LHCN-M2 (cell line): Measurements from ENCODE around the gene SEMA3A. TPM values are rescaled to one million over a fixed set of nuclear protein-coding genes. Genes with fewer than 3 reads are reported as not detected.
A peak's percentile ranks its signal among the peaks of the same experiment; 100 is the strongest.

ENCODE experiments used
- DNase-seq: peaks from one replicate; pipeline ENCODE4 v3.0.0-alpha.2; 2012; ENCODE audit warnings: low read depth
- total RNA-seq: library from RNA; depleted of rRNA; stranded (reverse); fragments of >200 nt; gene quantifications from 2 replicates; pipeline ENCODE4 v1.2.3, GENCODE V29; 2014

SEMA3A gene
- total RNA-seq, 1 experiment from 2014 or later: 11.8 TPM

DNA sequence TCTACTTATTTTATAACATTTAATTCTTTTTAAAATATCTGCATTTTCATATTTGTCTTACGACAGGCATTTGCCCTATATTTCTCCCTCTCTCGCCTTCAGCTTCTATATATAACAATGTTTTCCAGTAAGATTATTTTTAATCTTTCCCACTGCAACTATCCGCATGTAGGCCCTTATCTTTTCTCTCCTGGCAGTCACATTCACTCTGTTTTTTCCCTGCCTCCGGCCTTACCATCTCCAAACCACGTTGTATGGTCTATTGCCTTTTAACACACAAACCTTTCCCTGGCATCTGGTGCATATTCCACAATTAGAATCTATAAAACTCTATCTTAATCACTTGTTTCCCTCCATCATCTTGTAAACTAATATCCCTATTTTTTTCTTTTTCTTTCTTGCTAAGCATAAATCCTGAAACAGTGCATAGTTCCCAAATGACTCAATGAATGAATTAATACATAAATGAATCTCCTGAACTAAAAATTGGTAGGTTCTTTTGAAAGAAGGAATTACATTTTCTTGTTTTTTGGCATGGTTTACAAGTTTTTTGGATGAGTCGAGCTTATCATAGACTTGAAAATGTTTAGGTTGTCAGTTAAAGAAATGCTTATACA lies 173.2 kb downstream of the SEMA3A start:
- peak; percentile 31 for DNase-seq

DNA sequence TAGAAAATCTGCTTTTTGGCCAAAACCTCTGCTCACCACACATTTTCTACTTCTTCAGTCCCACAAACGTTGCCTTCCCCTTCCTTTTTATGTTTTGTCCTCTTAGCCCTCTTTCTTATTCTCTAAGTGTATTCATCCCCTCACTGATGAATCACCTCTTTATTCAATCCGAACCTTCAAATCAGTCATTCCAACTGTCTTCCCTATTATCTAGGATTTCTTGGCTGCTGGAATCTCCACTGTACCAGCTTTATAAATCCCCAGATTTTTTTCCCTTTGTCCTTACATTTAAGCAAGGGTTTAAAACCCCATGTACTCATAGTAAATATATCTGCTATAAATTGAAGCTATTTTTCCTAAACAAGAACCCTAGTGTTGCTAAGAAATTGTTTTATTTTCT lies 176.9 kb downstream of the SEMA3A start:
- no peak for DNase-seq

DNA sequence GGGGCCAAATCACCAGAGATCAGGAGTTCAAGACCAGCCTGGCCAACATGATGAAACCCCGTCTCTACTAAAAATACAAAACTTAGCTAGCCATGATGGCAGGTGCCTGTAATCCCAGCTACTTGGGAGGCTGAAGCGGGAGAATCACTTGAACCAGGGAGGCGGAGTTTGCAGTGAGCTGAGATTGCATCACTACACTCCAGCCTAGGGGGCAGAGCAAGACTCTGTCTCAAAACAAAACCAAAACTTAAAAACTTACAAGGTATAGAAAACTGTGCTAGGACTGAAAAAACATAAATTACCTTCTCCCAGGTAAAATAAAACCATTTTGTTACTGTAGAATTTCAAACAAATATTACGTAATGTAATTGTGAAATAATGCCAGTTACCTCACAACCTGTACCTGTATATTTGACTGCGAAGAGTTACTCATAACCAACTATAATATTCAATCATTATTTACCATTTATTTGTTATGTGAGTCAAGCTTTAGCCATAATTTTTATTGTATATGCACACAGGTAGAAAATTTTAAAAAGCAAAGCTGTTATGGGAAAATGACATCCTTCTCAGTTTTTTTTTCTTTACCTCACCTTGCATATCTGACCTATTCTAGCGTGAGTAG lies 180.9 kb downstream of the SEMA3A start:
- no peak for DNase-seq

DNA sequence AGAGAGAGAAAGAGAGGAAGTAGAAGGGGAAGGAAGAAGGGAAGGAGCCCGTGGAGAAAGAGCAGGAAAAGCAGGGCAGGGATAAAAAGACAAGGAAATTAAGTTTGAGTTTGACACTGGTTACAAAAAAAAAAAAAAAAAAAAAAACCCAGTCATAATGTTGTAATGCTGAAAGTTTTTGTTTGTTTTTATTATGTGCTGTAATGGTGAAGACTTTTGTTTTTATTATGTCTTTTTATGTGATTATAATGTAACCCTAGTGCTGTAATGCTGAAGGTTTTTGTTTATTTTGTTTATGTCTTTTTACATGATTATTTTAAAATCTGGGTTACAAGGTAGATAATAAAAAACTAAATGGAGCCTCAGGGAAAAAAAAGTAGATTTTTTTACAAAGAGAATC lies 184.8 kb downstream of the SEMA3A start:
- DNase-seq: no peak

DNA sequence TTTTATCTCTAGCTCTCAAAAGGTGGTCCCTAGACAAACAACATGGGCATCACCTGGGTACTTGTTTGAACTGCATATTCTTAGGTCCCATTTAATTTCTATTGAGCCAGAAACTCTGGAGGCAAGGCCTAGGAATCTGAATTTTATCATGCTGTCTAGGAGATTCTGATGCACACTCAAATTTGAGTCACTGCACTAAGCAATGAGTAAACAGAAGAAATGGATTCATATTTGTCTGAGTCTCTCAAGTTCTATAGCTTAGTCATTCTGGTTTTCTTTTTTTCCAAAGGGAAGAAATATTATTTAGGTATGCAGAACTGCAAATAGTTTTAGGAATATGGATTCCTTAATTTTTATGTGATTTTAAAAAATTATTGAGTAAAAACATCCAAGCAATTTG lies 185.5 kb downstream of the SEMA3A start:
- DNase-seq: peak; percentile 61

DNA sequence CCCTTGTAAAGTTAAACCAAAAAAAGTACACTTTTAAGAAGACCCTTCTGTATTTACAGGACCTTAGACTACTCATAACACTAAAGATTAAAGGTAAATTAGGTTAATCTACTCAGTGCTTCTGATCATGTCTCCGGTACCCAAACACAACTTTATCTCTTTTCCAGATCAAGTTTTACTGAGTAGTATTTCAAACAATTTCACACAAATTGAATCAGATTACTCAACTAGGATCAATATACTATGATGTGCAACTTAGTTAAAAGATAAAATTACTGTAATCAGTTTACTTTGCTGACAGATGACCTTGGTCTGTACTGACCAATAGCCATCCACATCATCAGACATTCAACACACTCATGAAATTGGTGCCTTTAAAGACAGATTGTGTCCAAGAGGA lies 191.4 kb downstream of the SEMA3A start:
- DNase-seq: no peak

DNA sequence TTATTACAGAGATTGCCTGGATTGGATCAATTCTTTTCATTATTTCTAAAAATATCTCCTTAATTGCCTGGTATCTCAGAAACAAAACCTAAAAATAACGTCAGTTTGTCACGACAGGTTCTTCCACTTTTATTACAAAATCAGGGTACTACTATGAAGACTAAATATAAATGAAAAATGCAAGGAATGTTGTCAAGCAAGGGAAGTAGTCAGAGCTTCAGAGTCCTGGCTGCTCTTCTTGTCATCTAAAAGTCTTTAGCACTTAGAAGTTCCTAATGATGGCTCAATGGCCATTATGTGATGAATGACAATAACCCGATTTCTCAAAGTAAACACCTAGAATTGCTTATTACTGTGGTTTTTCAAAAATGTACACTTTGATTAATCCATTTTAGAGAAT lies 192.2 kb downstream of the SEMA3A start:
- DNase-seq: no peak

DNA sequence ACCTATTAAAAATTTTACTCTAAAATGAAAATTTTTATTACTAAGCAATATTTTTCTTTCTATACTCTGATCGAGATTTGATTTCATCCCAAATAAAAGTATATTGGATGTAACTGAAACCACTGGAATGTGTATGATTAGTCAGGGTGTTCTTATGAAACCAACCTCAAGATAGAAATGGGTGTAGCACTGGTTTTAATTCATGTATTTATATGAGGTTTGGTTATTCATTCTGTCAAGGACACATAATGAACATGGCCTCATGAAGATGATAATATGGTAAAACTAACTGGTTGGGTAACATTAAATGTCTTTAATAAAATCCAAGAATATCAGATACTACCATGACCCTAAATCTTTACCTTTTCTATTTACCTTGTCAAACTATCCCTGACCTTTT lies 197.7 kb downstream of the SEMA3A start:
- DNase-seq: peak; percentile 19

DNA sequence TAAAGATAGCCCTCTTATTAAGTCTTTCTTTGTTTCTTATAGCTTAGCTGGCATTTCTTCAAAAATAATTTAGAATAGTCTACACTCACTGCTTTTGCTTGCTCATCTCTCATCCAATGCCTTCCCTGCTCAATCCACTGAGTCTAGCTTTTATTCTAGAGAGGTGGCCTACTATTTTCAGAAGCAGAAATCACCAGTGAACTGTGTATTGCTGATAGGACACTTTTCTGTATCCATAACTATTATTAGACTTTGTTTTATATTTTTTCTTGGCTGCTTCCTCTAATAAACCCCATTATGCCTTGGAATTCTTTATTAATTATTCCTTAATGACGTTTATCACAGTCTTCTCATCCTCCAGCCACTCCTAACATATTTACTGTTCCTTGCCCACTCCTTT lies 206.8 kb downstream of the SEMA3A start:
- DNase-seq: no peak

DNA sequence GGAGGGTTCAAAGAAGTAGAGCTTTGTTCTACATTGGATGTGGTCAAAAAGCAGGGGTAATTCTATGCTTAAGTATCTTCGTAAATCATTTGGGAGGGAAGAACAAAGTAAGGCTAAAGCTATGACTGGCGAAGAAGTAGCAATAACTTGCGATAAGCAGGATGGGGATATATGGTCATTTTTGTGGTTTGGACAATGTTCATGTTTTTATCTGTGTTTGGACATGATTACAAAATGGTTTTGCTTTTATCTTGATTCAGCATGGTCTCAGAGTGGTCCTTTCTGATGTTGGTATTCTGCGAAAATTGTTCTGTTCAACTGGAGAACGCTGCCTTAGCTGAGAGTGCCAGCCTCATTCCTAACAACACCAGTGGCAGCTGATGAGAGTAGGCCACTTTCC lies 208.8 kb downstream of the SEMA3A start:
- DNase-seq: no peak

DNA sequence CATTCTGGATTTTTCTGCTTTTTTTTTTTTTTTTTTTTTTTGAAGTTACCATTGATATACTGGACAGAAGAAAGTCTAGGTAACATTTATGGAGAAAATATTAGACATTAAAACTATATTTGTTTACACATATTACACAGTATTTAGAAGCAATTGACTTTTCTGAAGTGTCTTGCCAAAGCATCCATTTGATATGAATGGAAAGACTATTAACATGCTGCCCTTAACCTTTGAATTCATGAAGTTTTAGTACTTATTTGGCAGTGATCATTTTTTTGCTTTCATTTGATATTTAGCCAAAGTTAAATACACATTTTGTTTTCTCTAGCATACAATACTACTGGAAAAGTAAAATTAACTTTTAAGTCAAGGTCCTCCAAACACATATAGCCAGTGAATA lies 210.0 kb downstream of the SEMA3A start:
- no peak for DNase-seq

DNA sequence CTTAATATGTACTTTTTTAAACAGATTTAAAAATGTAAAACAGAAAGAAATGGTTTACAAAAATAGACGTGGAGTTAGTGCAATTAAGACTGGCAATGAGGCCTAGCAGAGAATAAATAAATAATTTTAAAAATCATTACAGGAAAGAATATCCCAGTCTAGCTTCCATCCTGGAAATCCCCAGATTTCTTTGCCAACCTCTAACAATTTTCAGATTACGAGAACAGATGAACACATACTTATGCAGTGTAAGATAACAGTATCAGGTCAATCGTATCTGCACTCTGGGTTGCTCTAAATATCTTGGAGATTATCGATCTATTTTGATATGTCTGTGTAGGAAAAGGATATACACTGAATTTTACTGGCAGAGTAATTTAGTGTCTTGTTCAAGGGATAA lies 210.5 kb downstream of the SEMA3A start:
- DNase-seq: no peak

DNA sequence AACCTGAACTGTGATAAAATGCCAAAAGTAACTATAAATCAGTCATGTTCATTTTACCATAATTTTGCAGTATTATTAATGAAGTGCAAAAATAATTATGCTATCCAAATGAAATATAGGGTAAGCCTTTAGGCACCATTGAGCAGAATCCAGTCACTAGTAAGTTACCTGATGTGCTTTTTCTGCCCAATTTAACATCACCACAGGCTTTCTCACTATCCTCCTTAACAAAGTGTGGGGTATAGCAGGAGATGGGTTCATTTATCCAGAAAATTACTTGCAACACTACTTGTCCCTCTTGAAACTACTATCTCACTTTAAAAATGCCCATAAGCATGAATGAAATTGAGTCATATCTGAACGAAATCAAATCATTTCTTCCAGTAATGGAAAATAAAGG lies 211.0 kb downstream of the SEMA3A start:
- DNase-seq: no peak

DNA sequence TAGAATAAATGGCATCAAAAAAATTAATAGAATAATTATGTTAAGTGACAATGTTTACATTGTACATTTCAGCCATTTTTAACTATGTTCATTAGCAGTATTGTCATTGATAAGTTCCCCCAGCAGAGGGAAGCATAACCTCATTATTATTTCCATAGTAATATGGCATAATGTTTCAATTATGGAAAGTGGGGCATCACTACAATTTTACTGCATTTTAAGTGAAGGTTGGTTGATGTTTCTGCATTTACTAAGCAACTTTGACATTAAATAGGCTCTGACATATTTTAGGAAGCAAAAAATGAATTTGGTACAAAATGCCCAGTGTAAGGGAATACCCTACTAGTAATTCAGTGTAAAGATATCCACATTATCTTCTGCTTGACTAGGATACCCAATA lies 218.3 kb downstream of the SEMA3A start:
- DNase-seq: peak; percentile 39

DNA sequence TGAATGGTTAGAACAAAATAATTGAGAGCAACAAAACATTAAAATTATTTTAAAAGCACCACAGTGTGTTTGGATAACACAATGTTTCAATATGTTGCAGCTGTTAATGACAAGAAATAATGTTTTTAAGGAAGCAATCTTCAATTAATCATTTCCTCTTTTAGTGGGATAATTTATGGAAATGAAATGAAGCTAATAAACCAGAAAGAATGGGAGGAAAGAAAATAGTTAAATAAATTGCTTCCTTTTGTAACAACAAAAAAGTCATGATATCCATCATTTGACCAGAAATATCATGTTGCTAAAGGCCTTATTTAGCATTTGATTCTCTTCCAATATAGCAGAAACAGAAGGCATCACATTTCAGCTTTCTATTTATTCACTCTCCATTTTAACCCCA lies 224.5 kb downstream of the SEMA3A start:
- DNase-seq: peak; percentile 20

DNA sequence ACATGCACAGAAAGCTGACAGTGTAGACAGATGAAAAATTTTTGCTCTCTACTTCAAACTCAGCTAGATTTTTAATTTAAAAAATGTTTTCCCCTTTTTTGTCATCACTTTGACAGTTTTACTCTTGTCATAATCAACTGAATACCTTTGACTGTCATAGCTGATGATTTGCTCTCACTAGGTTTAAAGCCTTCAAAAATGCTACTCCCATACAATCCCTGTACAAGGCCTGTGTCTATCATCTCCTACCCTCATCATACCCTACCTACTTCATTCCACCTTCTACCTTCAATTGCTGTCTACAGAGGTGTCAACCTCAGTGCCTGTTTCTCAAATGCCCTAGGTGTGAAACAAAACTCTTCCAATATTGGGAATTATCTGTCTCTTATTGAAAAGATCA lies 230.3 kb downstream of the SEMA3A start:
- DNase-seq: no peak

DNA sequence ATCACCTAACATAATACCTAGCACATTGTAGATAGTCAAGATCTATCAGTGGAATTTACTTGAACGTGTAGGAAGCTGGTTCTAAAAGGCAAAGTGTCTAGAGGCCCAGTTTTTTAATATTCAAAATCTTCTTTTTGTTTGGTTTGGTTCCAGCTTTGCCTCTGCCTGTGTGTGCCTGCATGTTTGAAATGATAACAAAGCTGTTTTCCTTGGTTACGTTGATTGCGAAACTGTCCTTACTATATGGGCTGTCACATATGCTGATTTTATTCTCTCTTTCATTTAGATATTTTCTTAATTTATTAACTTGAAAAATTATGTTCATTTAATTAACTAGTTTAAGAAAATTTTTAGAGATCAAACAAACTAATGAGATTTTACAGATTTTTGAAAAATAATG lies 237.3 kb downstream of the SEMA3A start:
- DNase-seq: peak; percentile 44

DNA sequence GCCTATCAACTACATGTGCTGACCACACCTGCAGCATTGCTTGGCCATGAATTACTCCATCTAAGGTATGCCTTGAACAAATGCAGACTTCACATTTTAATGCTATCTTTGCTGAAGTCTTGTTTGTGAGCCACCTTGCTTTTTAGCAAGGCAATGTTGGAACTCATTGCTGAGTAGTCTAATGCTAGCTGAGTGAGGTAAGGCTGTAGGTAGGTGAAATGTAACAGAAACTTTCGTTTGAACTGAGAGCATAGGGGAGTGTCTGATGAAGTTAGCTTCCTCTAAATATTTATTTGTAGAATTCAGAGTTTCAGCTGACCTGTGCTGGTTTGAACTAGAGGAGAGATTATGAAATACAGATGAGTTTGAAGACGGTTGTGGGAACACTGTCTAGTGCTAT lies 238.5 kb downstream of the SEMA3A start:
- no peak for DNase-seq

DNA sequence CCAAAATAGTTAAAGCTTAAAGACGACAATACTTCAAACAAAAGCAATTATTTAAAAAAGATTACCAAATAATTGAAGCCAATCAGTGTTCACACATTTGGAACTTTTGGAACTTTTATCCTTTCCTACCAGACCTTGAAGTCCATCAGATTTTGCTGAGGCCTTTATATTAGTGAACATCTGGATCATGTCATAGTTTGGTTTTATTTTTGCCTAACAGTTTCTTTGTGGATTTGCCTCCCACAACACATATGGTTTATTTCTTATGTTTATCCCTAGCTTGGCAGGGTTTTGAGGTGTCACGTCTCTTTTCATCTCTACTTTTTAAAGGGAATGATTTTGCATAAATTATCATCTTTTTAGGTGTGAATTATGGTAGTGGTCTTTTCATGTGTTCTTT lies 242.4 kb downstream of the SEMA3A start:
- DNase-seq: no peak

DNA sequence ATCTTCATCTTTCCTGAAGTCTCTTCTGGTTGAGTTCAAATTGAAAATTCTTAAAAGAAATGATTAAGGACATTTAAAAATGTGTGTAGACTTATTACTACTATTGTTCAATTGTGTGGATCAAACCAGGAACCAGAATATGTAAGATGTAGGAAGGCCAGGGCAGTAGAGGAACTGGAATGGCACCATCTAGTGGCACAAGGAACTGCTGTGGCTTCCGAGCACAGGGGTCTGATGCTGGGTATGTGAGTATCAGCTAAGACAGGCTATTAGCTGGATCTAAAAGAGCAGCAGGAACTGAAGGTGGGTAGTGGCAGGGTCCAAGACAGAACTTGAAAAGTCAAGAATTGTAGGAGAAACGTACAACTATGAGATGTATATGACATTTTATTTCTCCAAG lies 247.3 kb downstream of the SEMA3A start:
- DNase-seq: peak; percentile 13

DNA sequence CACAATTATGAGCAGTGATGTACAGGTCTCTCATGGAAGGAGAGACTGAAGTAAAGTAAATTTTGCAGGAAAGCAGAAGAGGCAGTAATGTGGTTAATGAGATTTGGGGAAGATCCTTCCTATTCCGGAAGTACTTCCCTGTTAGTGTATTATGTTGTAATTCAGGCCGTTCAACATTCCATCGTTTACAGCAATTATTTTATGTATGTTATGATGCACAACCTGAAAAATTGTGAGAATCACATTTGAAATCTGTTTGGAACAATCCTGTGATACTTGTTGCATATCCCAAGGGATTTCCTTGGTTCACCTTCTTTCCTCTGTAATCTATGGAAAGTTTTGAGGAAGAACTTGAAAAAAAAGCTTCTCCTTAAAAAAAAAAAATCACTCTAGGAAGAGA lies 247.8 kb downstream of the SEMA3A start:
- DNase-seq: no peak

DNA sequence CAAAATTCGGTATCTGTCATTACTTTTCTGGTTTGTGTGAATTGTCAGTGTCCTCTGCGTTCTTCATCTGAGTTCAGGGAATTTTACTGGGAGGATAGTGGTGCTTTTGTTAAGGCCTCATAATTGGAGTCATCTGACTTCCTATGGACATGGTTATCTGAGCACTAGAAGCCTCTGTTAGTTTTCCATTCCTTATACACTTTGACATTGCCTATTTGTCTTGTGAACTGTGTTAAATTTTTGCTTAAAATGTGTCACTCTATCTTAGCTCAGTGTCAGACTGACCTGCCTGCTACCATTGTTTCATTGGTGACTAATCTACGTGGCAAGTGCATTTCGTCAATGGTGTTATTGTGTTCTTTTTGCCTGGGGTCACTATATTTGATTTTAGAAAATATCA lies 253.3 kb downstream of the SEMA3A start:
- no peak for DNase-seq

DNA sequence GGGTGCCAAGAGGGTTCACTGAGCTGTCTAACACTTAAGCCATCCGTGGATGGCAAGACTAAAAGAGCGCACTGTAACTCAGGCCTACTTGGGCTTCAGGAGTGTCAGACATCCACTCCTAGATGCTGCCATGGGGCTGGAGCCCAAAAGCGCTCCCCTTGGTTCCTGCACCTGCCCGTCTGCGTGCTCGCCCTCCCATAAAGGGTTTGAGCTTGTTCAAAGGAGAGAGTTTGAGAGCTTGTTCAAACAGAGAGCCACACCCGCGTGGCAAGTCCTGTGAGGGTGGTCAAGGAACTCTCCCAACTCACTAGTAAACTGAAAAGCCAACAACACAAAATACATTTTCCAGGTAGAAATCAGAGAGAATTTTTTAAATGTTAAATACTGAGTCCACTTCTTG lies 256.7 kb downstream of the SEMA3A start:
- DNase-seq: no peak
